Ovary (tissue), 9 donors: ENCODE data around the gene TTC3. TPM values are rescaled to one million over a fixed set of nuclear protein-coding genes. Genes with fewer than 3 reads are reported as not detected.

Experiments
- DNase-seq, 5 donors: peaks; one replicate each; pipeline ENCODE4 v3.0.0-alpha.2; 2019 to 2020
- H3K27ac ChIP-seq, 2 donors: fragments of 200-600 bp; one replicate each; pipeline versions ENCODE4 v1.5.1 to v1.8.0; 2019 to 2022
- H3K27me3 ChIP-seq: fragments of 200-600 bp; one replicate; pipeline ENCODE4 v1.8.0; 2022
- H3K36me3 ChIP-seq: fragments of 200-600 bp; sonication (generic); one replicate; pipeline ENCODE4 v1.5.1; 2019
- H3K4me1 ChIP-seq: one replicate; pipeline ENCODE4 v1.8.1; 2013; ENCODE audit warnings: mild to moderate bottlenecking, moderate library complexity; ENCODE audit not compliant: insufficient read depth
- H3K4me3 ChIP-seq: fragments of 200-600 bp; sonication (generic); one replicate; pipeline ENCODE4 v1.5.1; 2017
- H3K9me3 ChIP-seq, 2 donors: fragments of 200-600 bp in 1 of 2; sonication (generic) in 1 of 2; one replicate each; pipeline versions ENCODE4 v1.5.1 to v1.8.1; 2013 to 2019; ENCODE audit warnings: mild to moderate bottlenecking in 1 of 2, moderate library complexity in 1 of 2
- EP300 ChIP-seq: sonication (generic); formaldehyde crosslinking; IDR thresholded peaks from one replicate; pipeline ENCODE4 v1.6.1; 2017; ENCODE audit warnings: antibody characterized with exemption
- POLR2A ChIP-seq: fragments of 450-650 bp; IDR thresholded peaks from one replicate; pipeline ENCODE4 v1.6.1; 2017; ENCODE audit warnings: antibody characterized with exemption, mild to moderate bottlenecking, moderate library complexity
- WGBS, 3 donors: extraction: QIAGEN DNeasy Blood & Tissue Kit in 1 of 3; methylation state at CpG; one replicate each; pipeline versions ENCODE4 v1.1.5 to v1.1.7; 2013 to 2017; 5-methylcytosine and 5-hydroxymethylcytosine counted together
- intact Hi-C, 4 donors: fragments of 100-400 bp; cut with DNase I; formaldehyde crosslinking; loops; one replicate each; pipeline versions ENCODE4 v1.11.0 to v1.15.1; 2022 to 2023
- polyA plus RNA-seq, 2 donors: library from polyadenylated mRNA; stranded (reverse); fragments of 200-250 nt in 1 of 2; fragments of 350-450 nt in 1 of 2; fragmentation: Illumina TruSeq in 1 of 2; extraction: RNeasy Lipid Tissue Mini Kit (QIAGEN cat#74804) in 1 of 2; gene quantifications; one replicate each; pipeline ENCODE4 v1.2.3, GENCODE V29; 2013 to 2014
- total RNA-seq, 7 donors: library from RNA; depleted of rRNA in 2 of 7; stranded (reverse); fragments of >200 nt in 2 of 7; fragmentation: NEBNext Ultra II Directional in 3 of 7; extraction: Animal tissue kit (Norgen Biotek cat#: 25700) in 3 of 7; gene quantifications; one replicate each; pipeline versions ENCODE4 v1.1.0 to v1.2.4, GENCODE V29; 2016 to 2023
- TF ChIP-seq, protein P1 (sequence below), 3 donors: fragments of 450-650 bp in 2 of 3; fragments of 200-600 bp in 1 of 3; IDR thresholded peaks; one replicate each; pipeline versions ENCODE4 v1.5.1 to v1.8.0; 2016 to 2022; ENCODE audit warnings: antibody characterized with exemption in 3 of 3, mild to moderate bottlenecking in 1 of 3
- donor health status: DM: no; HTN: no; CAD: no; lungs with moderate emphysema.
- donor health status: DM: no; HTN: no; CAD: no.
- donor health status: Bipolar disorder and iron deficiency.
- donor health status: DM: yes; HTN: yes; CAD: no.
- donor health status: DM: no; HTN: no; CAD: no.
- donor health status: DM: yes; HTN: yes; CAD: no.

Gene TTC3
- total and polyA plus RNA-seq, 9 donors: 58.2 to 192 (median 155) TPM

DNA sequence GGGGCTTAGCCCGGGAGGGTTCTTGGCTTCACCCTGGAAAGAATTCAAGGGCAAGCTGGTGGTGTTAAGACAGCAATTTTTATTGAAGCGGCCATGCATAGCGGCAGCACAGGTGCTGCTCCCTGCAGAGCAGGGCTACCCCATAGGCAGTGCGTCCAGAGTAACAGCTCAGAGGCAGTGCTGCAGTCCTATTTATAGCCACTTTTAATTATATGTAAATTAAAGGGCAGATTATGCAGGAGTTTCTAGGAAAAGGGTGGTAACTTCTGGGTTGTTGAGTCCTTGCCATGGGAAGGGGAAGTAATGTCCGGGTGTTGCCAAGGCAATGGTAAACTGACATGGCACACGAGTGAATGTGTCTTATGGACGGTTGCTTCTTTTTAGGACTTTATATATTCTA, 137.1 kb downstream of the TTC3 start:
- TF ChIP-seq EP300 (no peak), POLR2A (no peak)
- TF ChIP-seq, protein P1, sequence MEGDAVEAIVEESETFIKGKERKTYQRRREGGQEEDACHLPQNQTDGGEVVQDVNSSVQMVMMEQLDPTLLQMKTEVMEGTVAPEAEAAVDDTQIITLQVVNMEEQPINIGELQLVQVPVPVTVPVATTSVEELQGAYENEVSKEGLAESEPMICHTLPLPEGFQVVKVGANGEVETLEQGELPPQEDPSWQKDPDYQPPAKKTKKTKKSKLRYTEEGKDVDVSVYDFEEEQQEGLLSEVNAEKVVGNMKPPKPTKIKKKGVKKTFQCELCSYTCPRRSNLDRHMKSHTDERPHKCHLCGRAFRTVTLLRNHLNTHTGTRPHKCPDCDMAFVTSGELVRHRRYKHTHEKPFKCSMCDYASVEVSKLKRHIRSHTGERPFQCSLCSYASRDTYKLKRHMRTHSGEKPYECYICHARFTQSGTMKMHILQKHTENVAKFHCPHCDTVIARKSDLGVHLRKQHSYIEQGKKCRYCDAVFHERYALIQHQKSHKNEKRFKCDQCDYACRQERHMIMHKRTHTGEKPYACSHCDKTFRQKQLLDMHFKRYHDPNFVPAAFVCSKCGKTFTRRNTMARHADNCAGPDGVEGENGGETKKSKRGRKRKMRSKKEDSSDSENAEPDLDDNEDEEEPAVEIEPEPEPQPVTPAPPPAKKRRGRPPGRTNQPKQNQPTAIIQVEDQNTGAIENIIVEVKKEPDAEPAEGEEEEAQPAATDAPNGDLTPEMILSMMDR (IDR thresholded peaks at IDR 0.05): no peak
- Histone ChIP-seq H3K36me3 (no peaks in the 10 kb centered on the region), H3K9me3 (no peaks in the 10 kb centered on the region), H3K4me3 (no peak overlapping the region), H3K27ac (no peak overlapping the region), H3K4me1 (no peaks in the 10 kb centered on the region), H3K27me3 (no peaks in the 10 kb centered on the region)
- DNase-seq: no peak
- intact Hi-C loops: no loop called here
- WGBS, 3 donors: 95 to 97% (median 95%) methylated on average over 7 of the region's 7 CpGs

DNA sequence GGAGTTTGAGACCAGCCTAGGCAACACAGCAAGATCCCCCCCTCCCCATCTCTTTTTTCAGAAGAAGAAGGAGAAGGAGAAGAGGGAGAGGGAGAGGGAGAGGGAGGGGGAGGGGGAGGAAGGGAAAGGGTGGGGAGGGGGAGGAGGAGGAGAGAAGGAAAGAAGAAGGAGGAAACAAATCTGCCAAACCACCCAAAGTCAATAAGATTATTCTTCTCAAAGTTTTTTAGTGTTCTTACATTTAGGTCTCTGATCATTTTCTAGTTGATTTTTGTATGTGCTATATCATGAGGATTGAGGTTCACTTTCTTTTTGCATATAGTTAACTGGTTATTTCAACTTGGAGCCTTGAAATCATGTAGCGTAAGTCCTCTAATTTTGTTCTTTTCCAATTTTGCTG, 137.7 kb downstream of the TTC3 start:
- no peak for TF ChIP-seq EP300
- TF ChIP-seq, protein P1 (IDR thresholded peaks at IDR 0.05): no peak
- no peak for TF ChIP-seq POLR2A
- Histone ChIP-seq H3K27ac (no peak overlapping the region), H3K27me3 (no peaks in the 10 kb centered on the region), H3K4me3 (no peak overlapping the region), H3K9me3 (no peaks in the 10 kb centered on the region), H3K36me3 (no peaks in the 10 kb centered on the region), H3K4me1 (no peaks in the 10 kb centered on the region)
- 89 to 98% (median 96%) methylated on average over 1 of the region's 1 CpG for WGBS, 3 donors
- DNase-seq: no peak
- intact Hi-C loops: no loop called here

DNA sequence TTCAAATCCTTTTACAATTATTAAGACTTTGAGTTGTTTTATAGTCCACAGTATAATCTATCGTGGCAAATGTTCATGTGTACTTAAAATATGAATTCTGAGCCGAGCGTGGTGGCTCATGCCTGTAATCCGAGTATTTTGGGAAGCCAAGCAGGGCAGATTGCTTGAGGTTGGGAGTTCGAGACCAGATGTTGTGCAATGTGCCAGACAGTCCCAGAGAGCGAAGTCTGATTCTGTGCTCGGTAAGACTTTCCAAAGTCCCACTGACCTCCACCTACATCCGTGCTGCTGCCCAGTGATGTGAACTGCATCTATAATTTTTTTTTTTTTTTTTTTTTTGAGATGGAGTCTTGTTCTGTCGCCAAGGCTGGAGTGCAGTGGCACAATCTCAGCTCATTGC, 141.9 kb downstream of the TTC3 start:
- intact Hi-C loops: no loop called here
- TF ChIP-seq, protein P1 (IDR thresholded peaks at IDR 0.05): no peak
- no peak for TF ChIP-seq POLR2A
- TF ChIP-seq EP300: no peak
- H3K9me3 ChIP-seq: no peaks in the 10 kb centered on the region
- H3K27me3 ChIP-seq: no peaks in the 10 kb centered on the region
- no peak overlapping the region for H3K27ac ChIP-seq
- H3K36me3 ChIP-seq: no peaks in the 10 kb centered on the region
- no peak overlapping the region for H3K4me3 ChIP-seq
- peaks cover 1% of the 10 kb centered on the region for H3K4me1 ChIP-seq
- 89 to 90% (median 89%) methylated on average over 9 of the region's 9 CpGs for WGBS, 3 donors
- no peak for DNase-seq

DNA sequence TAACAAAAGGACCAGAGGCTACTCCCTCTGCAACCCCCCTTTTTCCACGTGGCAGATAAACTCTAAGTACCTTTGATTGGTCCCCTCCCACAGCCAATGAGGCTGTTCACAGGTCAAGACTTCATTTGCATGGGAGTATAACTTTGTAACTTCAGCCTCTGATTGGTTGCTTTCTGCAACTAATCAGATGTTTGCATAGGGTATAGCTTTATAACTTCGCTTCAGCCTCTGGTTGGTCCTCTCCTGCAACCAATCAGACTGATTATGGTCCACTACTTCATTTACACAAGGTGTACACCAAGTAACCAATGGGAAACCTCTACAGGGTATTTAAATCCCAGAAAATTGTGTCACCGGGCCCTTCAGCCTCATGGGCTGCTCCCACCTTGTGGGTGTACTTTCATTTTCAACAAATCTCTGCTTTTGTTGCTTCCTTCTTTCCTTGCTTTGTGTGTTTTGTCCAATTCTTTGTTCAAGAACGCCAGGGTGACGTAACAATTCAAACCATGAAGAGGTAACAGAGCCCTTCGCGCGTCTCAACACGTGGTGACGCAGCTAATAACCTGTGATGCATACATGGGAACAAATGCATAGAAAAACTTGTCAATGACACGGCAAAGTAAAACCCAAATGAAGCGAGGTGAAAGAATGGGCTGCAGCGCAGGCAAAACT, 146.8 kb downstream of the TTC3 start:
- no peaks in the 10 kb centered on the region for H3K36me3 ChIP-seq
- WGBS, 3 donors: 15 to 31% (median 29%) methylated on average over 13 of the region's 13 CpGs
- intact Hi-C loops: no loop called here
- H3K27ac ChIP-seq: peak overlapping the region in 1 of 2 donors; percentile 83
- DNase-seq: no peak
- no peaks in the 10 kb centered on the region for H3K27me3 ChIP-seq
- H3K4me3 ChIP-seq: peak overlapping the region; percentile 74
- H3K4me1 ChIP-seq: peaks cover 1% of the 10 kb centered on the region
- TF ChIP-seq EP300: no peak
- TF ChIP-seq POLR2A: no peak
- TF ChIP-seq, protein P1 (IDR thresholded peaks at IDR 0.05): no peak
- H3K9me3 ChIP-seq: no peaks in the 10 kb centered on the region
